HG02763 (cell line): ENCODE results near the gene ARMH1.

ENCODE experiments used
- ATAC-seq: cut with Tn5 transposase; IDR thresholded peaks from one replicate; pipeline ENCODE4 v1.9.1; 2021; ENCODE audit warnings: mild to moderate bottlenecking, moderate library complexity; ENCODE audit not compliant: unreplicated experiment

ARMH1 gene

DNA sequence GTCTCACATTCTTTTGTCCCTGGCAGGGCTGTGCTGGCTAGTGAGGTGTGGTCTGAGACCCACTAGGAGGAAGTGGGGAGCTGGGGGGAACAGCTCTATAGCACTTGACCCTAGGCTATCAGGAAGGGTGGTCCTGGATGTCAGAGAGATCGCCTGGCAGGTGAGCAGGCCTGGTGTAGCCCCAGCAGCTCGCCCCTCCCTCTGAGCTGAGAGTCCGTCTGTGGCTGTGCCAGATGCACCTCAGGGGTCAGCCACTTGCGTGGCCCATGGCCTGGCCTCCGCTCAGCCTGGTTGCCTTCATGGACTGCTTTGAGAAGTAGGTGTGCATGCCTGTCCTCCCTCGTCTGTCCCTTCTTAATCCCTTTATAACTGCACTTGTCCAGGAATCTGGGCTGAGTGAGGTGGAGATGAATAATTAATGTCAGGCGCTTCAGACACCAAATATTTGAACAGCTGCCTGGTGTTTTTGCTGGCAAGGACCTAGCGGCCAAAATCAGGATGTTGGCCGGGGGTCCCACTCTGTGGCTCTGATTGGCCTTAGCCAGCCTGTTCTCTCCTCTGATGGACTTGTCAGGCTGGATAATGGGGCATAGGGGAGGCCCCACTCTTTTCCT, 30.7 kb upstream of the ARMH1 start:
- ATAC-seq: no peak

DNA sequence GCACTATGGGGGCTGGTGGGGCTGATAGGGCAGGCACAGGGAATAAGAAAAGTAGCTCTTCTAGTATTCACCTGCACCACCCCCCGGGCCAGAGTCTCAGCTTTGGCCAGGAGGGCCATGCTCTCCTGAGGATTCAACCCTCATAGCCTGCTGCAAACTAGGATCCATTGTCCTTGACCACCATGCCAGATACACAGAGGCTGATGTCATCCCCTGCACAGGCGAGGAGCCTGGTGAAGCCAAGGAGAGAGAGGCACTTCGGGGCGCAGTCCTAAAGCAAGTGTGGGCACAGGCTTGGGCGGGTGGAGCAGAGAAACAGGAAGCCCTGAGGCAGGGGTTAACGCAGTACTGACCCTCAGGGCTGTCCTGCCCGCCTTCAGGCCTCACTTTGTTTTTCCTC, 29.7 kb upstream of the ARMH1 start:
- ATAC-seq: no peak

DNA sequence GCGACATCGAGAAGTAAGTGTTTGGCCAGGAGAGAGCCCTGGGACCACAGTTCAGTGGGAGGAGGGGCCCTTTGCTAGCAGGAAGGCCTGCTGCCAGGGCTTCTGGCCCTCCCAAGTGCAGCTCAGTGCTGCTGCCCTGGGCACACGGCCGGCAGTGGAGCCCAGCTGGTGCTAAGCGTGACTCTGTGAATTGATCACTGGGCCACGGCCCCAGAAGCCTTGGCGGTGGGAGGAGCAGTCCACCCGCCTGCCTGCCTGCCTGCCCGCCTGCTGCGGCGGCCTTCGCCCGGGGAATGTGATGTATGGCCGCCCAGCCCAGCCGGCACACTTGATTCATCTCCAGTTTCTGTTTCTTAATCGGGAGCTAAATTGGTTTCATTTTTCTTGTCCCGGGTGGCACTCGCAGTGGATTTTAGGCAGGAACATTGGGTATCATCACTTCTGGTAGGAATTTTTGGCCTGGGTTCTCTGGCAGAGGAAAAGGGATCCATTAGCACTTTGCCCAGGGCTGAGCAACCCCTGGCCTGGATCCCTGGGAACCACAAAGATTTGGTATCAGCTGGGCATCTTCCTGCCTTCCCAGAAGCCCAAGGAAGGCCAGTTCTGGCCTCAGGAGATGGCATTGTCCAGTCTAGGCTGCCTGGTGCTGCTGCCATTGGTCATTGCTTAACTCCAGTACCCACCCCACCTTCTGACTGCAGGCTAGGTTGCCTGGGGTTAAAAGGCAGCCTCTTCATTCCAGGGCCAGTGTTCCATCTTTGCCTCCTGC, 28.9 kb upstream of the ARMH1 start:
- ATAC-seq: no peak

DNA sequence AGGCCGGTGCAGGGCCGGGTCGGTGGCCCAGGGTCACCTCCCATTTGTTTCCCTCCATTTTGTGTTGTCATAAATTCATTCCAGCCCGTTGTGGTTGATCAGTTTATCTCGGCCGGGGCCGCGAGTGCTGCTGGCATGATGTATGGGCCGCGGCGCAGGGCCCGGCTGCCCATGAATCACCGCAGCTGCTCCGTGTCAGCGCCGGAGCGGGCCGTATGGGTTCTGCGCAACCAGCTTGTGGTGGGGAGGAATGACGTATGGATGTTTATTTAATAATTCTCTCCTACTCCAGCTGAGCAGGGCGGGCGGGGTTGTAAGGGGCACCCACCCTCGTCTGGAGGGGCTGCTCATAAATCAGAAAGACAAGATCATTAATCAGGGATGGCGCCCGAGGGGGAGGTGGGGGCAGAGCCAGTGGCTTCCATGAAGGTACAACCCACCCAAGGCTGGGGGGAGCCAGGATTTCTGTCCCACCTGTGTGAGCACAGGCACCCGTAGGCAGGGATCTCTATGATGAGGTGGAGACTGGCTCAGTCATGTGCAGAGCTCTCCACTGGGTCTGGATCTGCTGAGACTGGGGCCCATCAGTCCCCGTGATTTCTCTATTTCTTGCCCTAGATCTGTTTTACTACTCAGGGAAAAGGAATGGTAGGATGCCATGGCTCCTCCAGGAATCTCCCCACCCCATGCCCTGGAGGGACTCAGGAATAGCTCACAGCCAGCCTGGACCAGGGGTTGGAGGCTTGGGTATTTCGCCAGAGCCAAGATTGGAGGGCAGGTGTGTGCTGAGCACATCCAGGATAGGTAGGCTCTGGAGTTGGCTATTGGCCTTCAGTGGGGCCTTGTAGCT, 28.0 kb upstream of the ARMH1 start:
- no peak for ATAC-seq

DNA sequence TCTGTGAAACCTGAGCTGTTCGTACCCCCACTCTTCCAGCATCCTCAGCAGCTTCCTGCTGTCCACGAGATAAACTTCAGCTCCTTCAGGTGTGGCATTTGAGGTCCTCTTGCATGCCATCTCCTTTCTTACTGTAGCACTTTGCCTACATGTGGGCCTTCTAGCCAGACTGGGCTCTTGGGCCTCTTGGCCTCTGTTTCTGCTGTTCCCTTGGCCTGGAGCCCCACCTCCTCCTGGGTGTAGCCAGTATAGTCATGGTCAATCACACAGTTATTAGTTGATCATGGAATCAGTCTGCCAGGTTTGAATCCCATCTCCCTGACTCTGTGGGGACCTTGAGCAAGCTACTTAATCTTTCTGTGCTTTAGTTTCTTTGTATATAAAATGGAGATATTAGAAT, 26.6 kb upstream of the ARMH1 start:
- ATAC-seq: no peak

DNA sequence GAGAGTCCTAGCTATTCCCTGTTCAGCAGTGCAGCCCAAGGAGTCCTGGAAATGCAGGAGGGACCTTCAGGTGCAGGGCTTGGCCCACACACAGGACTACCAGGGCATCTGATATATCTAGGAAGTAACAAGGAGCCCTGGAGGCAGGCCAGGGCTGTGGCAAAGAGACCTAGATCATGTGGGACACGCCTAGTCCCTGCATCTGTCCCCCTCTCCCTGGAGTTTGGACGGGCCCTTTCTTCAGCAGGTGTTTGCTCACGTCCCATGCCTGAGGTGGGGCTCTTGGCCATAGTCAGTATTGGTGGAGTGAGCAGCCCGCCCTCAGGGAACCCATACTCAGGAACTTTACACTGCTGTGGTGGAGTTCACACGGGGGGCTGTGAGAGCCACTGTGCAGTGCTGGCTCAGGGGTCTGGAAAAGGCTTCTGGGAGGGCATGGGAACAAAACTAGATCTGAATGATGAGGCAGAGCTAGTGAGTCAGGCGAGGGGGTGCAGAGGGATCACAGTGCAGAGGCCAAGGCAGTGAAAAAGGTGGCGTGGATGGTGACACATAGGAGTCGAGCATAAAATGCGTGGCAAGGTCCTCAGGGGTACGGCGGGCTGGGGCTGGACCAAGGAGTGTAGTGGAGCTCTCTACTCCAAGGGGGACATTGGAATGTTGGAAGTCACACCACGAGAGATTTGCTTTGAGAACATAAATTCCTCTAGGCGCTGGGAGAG, 25.8 kb upstream of the ARMH1 start:
- ATAC-seq: no peak

DNA sequence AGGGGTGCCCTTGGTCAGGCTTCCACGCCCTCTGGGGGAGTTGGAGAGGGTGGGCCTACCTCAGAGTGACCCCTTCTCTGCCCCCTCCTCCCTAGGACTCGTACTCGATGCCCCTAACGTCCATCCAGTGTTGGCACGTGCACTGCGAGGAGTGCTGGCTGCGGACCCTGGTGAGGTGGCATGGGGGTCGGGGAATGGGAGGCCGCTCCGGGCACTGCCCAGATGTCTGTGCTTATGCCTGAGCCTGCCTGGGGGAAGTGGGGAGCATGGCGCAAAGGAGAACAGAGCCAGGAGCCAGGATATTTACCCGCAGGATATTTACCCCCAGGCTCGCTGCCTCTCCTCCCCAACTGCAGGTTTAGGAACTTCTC, 24.7 kb upstream of the ARMH1 start:
- no peak for ATAC-seq

DNA sequence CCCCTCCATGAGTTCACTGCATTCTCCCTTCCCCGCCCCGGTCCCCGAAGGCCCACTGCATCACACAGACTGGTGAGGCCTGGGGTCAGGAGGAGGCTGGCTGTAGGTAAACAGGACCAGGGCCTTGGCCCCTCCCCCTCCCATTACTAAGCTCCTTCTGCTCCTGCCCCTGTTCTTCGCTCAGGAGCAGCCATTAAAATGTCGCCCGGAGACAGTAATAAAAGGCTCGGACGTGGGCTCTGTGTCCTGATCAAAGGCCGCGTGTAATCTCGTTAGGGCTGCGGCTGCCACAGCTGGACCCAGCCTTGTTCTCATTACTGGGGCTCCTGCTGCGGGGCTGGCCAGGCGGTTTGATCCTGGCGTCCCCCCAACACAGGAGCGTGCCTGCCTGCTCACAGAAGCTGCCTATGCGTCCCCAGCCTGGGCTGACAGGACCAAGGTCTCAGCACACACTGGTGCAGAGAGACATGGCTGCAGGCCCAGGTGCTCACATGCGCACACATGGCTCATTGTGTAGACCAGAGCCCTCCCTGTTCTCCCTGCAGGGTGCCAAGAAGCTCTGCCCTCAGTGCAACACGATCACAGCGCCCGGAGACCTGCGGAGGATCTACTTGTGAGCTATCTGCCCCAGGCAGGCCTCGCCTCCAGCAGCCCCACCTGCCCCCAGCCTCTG, 24.2 kb upstream of the ARMH1 start:
- no peak for ATAC-seq

DNA sequence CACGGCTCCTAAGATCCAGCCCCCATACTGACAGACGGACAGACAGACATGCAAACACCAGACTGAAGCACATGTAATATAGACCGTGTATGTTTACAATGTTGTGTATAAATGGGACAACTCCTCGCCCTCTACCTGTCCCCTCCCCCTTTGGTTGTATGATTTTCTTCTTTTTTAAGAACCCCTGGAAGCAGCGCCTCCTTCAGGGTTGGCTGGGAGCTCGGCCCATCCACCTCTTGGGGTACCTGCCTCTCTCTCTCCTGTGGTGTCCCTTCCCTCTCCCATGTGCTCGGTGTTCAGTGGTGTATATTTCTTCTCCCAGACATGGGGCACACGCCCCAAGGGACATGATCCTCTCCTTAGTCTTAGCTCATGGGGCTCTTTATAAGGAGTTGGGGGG, 23.4 kb upstream of the ARMH1 start:
- no peak for ATAC-seq

DNA sequence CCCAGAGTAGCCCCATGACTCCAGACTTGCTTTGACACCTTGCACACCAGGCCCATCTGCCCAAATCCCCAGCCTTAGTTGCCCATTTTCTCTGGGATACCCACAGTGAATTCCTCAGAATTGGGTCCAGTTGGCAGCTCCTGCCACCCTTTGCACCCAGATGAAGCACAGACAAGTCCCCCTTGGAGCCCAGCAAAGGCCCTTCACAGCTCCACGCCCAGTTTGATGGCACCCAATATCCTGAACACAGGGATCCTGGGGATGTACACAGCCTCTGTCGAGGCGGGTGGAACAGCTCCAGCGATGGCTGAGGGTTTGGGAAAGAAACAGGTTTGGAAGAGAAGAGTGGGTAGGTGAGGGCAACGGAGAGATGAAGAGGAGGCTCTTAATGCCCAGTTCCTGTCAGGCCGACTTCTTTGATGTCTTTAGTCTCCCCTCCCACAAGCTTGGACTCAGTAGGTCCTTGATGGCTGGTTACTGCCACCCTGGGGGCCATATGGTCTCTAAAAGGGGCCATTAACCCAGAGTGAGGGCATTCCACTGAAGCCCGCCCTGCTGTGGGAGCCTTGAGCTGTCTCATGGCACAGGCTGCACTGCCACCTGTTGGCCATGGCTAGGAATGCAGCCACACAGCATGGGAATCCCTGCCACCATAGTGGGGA, 21.9 kb upstream of the ARMH1 start:
- ATAC-seq: no peak

DNA sequence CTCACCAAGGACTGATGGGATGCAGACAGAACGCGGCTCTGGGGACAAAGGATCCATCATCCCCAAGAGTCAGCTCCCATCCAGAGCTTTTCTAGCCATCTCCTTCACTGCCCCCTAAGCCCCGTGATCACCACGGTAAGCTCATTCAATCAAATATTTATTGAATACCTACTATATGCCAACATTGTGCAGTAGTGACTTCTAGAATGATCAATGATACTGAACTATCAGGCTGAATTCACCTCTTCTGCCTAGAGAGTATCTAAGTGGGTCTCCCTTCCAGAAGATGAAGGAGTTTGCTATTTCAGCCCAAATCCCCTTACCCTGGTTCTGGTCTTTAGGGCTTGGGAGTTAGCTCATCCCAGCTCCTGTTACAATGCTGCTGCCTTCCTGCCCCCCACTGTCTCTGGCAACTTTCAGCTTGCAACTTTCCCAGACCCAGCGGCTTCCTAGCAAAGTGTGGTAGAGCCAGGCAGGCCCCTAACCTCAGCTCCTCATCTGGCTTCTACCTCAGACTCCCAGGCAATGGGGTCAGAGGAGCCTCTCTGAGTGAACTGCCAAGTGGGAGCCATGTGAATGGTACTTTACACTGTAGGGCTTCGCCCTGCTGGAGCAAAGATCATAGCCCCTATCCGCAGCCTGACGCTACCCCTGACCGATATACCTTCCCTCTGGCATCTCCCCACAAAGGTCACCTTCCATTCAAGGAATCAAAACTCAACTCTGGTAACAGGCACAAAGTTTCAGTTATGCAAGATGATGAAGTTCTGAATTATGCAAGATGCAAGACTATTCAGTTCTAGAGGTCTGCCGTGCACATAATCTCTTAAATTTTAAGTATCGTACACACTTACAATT, 21.2 kb upstream of the ARMH1 start:
- no peak for ATAC-seq

DNA sequence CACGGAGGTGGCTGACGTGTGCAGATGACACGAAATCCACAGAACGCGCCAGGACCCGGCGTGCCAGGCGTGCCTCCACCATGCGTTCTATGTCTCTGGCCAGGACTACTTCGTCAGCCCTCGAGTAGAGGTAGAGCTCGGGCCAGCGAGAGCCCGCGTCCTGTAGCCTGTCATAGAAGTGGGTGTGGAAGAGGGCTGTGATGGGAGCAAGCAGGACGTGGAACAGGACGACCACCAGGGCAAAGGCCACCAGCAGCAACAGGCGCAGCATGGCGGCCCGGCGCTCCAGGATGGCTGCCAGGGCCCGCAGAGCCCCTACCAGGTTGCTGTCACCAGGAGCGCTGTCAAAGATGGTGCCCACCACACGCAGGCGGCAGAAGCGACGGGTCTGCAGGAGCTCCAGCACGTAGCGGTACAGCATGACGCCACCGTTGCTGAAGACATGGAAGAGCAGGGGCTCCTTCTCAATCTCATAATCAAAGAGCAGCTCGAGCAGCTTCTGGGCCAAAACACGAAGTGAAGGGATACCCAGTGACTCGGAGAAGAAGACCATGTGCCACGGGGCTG, 19.8 kb upstream of the ARMH1 start:
- ATAC-seq: no peak

DNA sequence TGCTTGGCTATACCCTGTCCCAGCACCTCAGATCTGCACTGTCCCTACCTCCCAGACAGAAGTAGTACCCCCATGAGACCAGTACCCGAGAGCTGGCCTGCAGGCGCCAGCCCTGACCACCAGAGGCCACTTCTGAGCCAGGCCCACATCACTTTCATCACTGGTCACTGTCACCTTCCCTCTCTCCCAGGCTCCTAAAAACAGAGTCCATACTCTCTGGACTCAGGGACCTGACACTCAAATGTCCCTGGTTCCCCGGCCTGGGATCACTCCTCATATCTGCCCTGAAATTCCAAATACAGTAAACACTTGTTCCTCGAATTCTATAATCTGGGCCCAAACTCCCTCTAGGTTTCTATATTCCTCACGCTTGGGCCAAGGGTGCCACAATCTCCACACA, 18.9 kb upstream of the ARMH1 start:
- ATAC-seq: no peak

DNA sequence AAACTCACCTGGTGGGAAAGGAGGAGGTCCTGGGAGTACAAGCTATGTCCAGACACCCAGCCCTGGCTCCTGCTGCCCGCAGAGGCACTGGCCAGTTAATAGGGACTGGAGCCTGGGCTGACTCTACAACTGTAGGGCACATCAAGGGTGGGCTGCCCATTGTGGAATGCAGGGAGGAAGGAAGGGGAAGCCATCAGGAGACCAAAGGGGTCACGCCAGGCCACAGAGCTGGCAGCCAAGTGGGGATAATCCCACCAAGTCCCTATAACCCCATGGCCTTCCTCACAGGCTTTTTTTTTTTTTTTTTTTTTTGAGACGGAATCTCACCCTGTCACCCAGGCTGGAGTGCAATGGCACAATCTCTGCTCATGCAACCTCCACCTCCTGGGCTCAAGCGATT, 14.9 kb upstream of the ARMH1 start:
- no peak for ATAC-seq

DNA sequence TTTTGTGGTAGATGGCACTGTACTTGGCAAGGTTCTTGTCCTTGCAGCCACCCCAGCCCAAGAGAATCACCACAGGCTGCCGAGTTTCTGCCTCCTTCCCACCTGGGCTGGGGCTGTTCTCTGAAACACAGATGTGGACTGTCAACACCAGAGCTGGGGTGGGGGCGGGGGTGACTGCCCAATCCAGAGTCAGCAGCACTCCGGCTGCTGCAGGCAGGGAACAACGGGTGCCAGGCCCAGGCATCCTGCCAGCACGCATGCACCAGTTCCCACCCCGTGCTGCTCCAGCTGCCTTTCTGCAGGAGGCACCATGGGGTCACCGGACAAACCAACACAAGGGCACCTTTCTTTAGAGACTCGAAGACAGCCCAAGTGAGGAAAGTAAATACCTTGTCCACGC, 14.3 kb upstream of the ARMH1 start:
- no peak for ATAC-seq

DNA sequence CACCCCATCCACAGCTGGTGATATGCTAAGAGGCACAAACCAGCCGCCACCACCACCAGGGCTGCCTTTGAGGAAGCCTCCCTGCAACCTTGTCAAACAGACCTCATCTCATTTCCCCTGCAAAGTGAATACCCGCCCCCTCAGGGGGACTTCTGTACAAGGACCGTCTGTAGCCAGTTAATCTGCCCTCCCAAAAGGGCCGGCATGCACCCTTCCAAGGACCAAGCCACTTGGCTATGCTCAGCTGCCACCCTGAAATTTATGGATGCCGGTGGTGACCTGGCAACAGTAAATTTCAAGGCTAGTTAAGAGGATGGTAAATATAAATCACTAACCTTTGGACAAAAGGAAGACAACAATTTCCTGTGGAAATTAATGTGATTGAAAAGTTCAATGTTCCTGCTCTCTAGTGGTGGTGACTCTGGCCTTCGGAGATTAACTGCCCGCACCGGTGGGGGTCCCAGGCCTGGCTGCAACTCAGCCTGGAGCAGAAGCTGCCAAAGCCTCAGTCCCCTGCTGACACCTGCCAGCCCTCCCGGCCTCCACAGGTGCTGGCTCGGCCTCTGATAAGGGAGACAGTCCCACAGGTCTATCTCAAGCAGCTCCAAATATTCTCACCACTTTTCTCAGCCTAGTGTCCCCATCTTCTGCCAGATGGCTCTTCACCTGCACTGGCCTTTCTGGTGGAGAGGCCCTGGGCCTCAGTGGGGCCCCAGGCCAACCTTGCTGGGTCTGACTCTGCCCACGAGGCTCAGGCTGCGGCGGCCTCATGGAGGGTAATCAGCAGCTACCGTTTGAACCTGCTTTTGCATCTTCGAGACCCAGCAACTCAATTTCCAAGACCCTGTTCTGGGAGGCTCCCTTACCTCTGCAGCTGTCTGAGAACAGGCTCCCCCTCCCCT, 12.5 kb upstream of the ARMH1 start:
- ATAC-seq: no peak

DNA sequence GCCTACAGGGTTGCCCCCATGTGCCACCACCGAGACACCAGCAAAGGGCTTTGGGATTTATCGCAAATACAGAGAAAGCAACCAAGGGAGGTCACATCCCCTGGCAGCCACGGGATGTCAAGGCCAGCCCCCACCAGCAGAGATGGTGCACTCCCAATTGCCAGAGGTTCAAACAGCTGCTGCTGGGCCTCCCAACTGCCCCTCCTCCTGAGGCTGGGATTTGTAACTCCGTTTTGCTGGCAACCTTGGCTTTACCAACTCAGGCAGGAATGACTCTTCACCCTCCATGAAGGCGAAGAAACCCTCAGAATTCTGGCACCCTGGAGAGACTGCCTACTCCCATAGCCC, 11.9 kb upstream of the ARMH1 start:
- ATAC-seq: no peak

DNA sequence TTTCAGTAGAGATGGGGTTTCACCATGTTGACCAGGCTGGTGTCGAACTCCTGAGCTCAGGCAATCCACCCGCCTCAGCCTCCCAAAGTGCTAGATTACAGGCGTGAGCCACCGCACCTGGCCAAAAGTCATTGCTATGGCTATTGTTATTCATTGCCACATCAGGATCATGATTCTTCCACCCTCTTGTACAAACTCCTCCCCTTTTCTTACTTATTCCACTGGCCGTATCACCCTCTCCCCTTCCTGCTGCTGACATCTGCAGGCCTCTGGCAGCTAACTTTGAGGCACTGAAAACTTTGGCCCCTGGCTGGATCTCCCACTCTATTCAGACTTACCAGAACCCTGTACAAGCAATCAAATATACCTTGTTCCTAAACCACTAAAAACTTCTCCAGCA, 11.1 kb upstream of the ARMH1 start:
- no peak for ATAC-seq
